Suppressor macrophage treated with lipopolysaccharide for 1 hour (primary cell): ENCODE measurements around the gene PCYT1A.
A peak's percentile ranks its signal among the peaks of the same experiment; 100 is the strongest.
"Not testable (repeated sequence)": the region's sequence is repeated elsewhere in the genome, so short reads cannot be mapped to it uniquely, and the experiment has no call there.

Experiments used
- DNase-seq, 3 donors: peaks; one replicate each; pipeline ENCODE4 v3.0.0-alpha.2; 2020 to 2022

The PCYT1A gene

GRCh38 chr3:196189566-196190347, 97.8 kb downstream of the PCYT1A start:
- DNase-seq = no peak

- peak; percentile 46 to 74 (median 60) for DNase-seq
Measured at GRCh38 chr3:196186651-196187573, 100.6 kb downstream of the PCYT1A start.

- DNase-seq = no peak
Measured at GRCh38 chr3:196184881-196185280, 102.6 kb downstream of the PCYT1A start.

GRCh38 chr3:196184169-196184432, 103.4 kb downstream of the PCYT1A start:
- not testable (repeated sequence) for DNase-seq

- no peak for DNase-seq
Measured at GRCh38 chr3:196181127-196181546, 106.4 kb downstream of the PCYT1A start.

- no peak for DNase-seq
Measured at GRCh38 chr3:196180346-196180745, 107.2 kb downstream of the PCYT1A start.
